Cardiac atrium fibroblast (primary cell): ENCODE data around the gene PCDHA5. TPM values are rescaled to one million over a fixed set of nuclear protein-coding genes. Genes with fewer than 3 reads are reported as not detected.

Source experiments
- total RNA-seq: library from RNA; depleted of rRNA; stranded (reverse); fragments of >200 nt; gene quantifications from 2 replicates; pipeline ENCODE4 v1.2.3, GENCODE V29; 2015

PCDHA5 gene
- total RNA-seq, 1 donor from 2014 or later: not detected

Other genes starting within 250 kb of the PCDHA5 start
- 1.1 and 14.7 TPM in 2 replicates for gene CD14, start 188.4 kb upstream of the PCDHA5 start, total RNA-seq
- gene TMCO6, start 182.2 kb upstream of the PCDHA5 start, total RNA-seq: 5.6 and 15.7 TPM in 2 replicates
- gene NDUFA2, start 174.0 kb upstream of the PCDHA5 start, total RNA-seq: 60.4 and 70.4 TPM in 2 replicates
- 60.8 and 62.6 TPM in 2 replicates for gene IK, start 173.8 kb upstream of the PCDHA5 start, total RNA-seq
- 14.6 and 21.1 TPM in 2 replicates for gene WDR55, start 156.7 kb upstream of the PCDHA5 start, total RNA-seq
- gene DND1, start 148.0 kb upstream of the PCDHA5 start, total RNA-seq: not detected in 2 replicates
- gene HARS1, start 130.2 kb upstream of the PCDHA5 start, total RNA-seq: 57.8 and 66.9 TPM in 2 replicates
- 17.3 and 25.1 TPM in 2 replicates for gene HARS2, start 130.2 kb upstream of the PCDHA5 start, total RNA-seq
- 21.2 and 23.8 TPM in 2 replicates for gene ZMAT2, start 121.2 kb upstream of the PCDHA5 start, total RNA-seq
- not detected in 2 replicates for gene PCDHA1, start 35.5 kb upstream of the PCDHA5 start, total RNA-seq
- gene PCDHA2, start 26.8 kb upstream of the PCDHA5 start, total RNA-seq: not detected in 2 replicates
- not detected in 2 replicates for gene PCDHA3, start 20.6 kb upstream of the PCDHA5 start, total RNA-seq
- gene PCDHA4, start 14.5 kb upstream of the PCDHA5 start, total RNA-seq: 0.16 TPM in 1 of 2 replicates, not detected in the other
- gene PCDHA6, start 6.3 kb downstream of the PCDHA5 start, total RNA-seq: not detected in 2 replicates
- gene PCDHA7, start 12.7 kb downstream of the PCDHA5 start, total RNA-seq: 0.16 and 0.72 TPM in 2 replicates
- not detected in 2 replicates for gene PCDHA8, start 19.6 kb downstream of the PCDHA5 start, total RNA-seq
- gene PCDHA9, start 26.8 kb downstream of the PCDHA5 start, total RNA-seq: under 0.01 TPM in 1 of 2 replicates, not detected in the other
- gene PCDHA10, start 34.3 kb downstream of the PCDHA5 start, total RNA-seq: not detected in 2 replicates
- not detected in 2 replicates for gene PCDHA11, start 47.3 kb downstream of the PCDHA5 start, total RNA-seq
- gene PCDHA12, start 53.7 kb downstream of the PCDHA5 start, total RNA-seq: under 0.01 and 0.16 TPM in 2 replicates
- not detected in 2 replicates for gene PCDHA13, start 60.5 kb downstream of the PCDHA5 start, total RNA-seq
- gene PCDHAC1, start 104.7 kb downstream of the PCDHA5 start, total RNA-seq: not detected in 2 replicates
- gene PCDHAC2, start 144.9 kb downstream of the PCDHA5 start, total RNA-seq: under 0.01 and 0.49 TPM in 2 replicates
- gene PCDHB1, start 229.8 kb downstream of the PCDHA5 start, total RNA-seq: not detected in 2 replicates